ENCODE results near the gene C16orf46.

DNA sequence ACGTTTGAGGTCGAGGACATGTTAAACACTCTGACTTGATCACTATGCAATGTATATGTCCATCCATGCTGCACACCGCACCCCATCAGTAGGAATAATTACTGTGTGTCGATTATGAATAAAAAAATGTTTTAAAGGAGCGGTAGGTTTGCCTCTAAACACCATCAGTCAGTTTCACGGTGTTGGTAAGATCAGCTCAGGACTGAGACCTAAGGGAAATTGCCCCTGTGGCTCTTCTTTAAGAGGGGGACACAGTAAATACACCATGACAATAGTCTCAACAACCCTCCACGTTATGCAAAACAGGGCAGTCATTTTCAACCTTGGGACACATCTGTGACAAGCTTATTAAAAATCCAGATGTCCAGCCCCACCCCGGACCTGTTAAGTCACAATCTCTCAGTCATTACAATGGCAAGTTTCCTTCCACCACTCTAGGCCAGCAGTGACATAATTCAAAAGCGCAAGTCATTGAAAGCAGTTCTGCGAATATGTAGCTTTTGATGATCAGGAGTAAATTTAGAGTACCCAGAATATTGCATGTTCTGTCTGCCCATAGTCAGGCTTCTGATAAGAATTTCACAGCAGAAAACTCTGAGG, 40.2 kb downstream of the C16orf46 start:
- TF ChIP-seq, protein P1, sequence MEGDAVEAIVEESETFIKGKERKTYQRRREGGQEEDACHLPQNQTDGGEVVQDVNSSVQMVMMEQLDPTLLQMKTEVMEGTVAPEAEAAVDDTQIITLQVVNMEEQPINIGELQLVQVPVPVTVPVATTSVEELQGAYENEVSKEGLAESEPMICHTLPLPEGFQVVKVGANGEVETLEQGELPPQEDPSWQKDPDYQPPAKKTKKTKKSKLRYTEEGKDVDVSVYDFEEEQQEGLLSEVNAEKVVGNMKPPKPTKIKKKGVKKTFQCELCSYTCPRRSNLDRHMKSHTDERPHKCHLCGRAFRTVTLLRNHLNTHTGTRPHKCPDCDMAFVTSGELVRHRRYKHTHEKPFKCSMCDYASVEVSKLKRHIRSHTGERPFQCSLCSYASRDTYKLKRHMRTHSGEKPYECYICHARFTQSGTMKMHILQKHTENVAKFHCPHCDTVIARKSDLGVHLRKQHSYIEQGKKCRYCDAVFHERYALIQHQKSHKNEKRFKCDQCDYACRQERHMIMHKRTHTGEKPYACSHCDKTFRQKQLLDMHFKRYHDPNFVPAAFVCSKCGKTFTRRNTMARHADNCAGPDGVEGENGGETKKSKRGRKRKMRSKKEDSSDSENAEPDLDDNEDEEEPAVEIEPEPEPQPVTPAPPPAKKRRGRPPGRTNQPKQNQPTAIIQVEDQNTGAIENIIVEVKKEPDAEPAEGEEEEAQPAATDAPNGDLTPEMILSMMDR (IDR thresholded peaks at IDR 0.05) = no peak
- TF ChIP-seq POLR2A (IDR thresholded peaks at IDR 0.05) = no peak

All from Peyer's patch (tissue), 4 donors.